ENCODE measurements around the gene HLA-DQA1.

GRCh38 chr6:32662836-32663235 lies 25.6 kb downstream of the HLA-DQA1 start:
- no peak for TF ChIP-seq POLR2A (IDR thresholded peaks at IDR 0.05)
- no peak for TF ChIP-seq CTCF (IDR thresholded peaks at IDR 0.05)
